H1 (cell line): ENCODE results near the gene GABRR3. TPM values are rescaled to one million over a fixed set of nuclear protein-coding genes. Genes with fewer than 3 reads are reported as not detected.

Source experiments
- BCL11A ChIP-seq, 2 experiments: IDR thresholded peaks; one replicate each; pipeline ENCODE4 v1.6.1; 2011; ENCODE audit warnings: low read depth in 2 of 2, low read length in 2 of 2, mild to moderate bottlenecking in 2 of 2
- JUND ChIP-seq: IDR thresholded peaks from 2 replicates; pipeline ENCODE4 v1.6.1; 2011; ENCODE audit warnings: mild to moderate bottlenecking, improper control_type of control experiment, low read length
- SIN3A ChIP-seq, 2 experiments: IDR thresholded peaks in 1 of 2; conservative IDR thresholded peaks in 1 of 2; 2 replicates each; pipeline ENCODE4 v1.6.1; 2011 to 2012; ENCODE audit warnings: low read length in 2 of 2, improper control_type of control experiment in 1 of 2, low read depth in 1 of 2, mild to moderate bottlenecking in 1 of 2
- SP4 ChIP-seq: IDR thresholded peaks from 2 replicates; pipeline ENCODE4 v1.6.1; 2012; ENCODE audit warnings: low read length, inconsistent platforms
- SUZ12 ChIP-seq: fragments of 200-600 bp; sonication (generic); IDR thresholded peaks from 2 replicates; pipeline ENCODE4 v1.6.1; 2012; ENCODE audit warnings: mild to moderate bottlenecking, inconsistent platforms, low read length, moderate library complexity, mixed read lengths
- TBP ChIP-seq: IDR thresholded peaks from 2 replicates; pipeline ENCODE4 v1.6.1; 2011; ENCODE audit warnings: low read depth, low read length, improper control_type of control experiment
- polyA plus RNA-seq, 7 experiments: library from polyadenylated mRNA; depleted of rRNA in 3 of 7; stranded (reverse) in 5 of 7; unstranded in 2 of 7; fragments of >200 nt in 5 of 7; fragments of 200-250 nt in 2 of 7; gene quantifications; 1 replicate in 5 of 7; 2 replicates in 1 of 7; 4 replicates in 1 of 7; pipeline versions ENCODE4 v1.2.1 to v1.2.3, GENCODE V29; 2011 to 2013; ENCODE audit warnings: missing spikeins in 2 of 7, mixed read lengths in 2 of 7
- total RNA-seq: library from RNA; stranded (reverse); fragmentation: NEBNext Ultra II Directional; extraction: Animal tissue kit (Norgen Biotek cat#: 25700); gene quantifications from 2 replicates; pipeline ENCODE4 v1.2.1, GENCODE V29; 2021
- TF ChIP-seq, protein P1 (sequence below): fragments of 300-600 bp; sonication (generic); IDR thresholded peaks from 2 replicates; pipeline ENCODE4 v1.7.1; 2012; ENCODE audit warnings: low read length, moderate library complexity, mild to moderate bottlenecking, inconsistent platforms; ENCODE audit not compliant: insufficient replicate concordance

The GABRR3 gene
- total and polyA plus RNA-seq, 2 of the 8 experiments (the other 6 are each of a cell fraction or from before 2014, with no cell fraction given), result not detected

DNA sequence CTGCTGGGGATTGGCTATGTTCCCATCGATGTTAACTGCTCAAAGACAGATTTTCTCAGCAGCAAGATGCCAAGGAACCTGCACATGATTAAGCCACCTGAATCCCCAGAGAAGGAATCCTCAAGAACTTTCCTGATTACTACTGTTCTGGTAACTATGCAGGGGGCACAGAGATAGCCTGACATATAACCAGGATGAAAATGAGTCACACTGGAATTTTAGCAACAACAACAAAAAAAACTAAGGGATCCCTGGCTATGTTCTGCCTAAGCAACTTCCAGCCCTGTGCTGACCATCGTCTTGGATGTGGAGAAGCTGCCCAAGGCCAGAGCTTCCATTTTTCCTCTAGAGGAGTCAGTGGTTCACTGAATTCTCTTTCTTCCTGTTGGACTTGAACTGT, 76.7 kb downstream of the GABRR3 start (continued):
- TF ChIP-seq, protein P1, sequence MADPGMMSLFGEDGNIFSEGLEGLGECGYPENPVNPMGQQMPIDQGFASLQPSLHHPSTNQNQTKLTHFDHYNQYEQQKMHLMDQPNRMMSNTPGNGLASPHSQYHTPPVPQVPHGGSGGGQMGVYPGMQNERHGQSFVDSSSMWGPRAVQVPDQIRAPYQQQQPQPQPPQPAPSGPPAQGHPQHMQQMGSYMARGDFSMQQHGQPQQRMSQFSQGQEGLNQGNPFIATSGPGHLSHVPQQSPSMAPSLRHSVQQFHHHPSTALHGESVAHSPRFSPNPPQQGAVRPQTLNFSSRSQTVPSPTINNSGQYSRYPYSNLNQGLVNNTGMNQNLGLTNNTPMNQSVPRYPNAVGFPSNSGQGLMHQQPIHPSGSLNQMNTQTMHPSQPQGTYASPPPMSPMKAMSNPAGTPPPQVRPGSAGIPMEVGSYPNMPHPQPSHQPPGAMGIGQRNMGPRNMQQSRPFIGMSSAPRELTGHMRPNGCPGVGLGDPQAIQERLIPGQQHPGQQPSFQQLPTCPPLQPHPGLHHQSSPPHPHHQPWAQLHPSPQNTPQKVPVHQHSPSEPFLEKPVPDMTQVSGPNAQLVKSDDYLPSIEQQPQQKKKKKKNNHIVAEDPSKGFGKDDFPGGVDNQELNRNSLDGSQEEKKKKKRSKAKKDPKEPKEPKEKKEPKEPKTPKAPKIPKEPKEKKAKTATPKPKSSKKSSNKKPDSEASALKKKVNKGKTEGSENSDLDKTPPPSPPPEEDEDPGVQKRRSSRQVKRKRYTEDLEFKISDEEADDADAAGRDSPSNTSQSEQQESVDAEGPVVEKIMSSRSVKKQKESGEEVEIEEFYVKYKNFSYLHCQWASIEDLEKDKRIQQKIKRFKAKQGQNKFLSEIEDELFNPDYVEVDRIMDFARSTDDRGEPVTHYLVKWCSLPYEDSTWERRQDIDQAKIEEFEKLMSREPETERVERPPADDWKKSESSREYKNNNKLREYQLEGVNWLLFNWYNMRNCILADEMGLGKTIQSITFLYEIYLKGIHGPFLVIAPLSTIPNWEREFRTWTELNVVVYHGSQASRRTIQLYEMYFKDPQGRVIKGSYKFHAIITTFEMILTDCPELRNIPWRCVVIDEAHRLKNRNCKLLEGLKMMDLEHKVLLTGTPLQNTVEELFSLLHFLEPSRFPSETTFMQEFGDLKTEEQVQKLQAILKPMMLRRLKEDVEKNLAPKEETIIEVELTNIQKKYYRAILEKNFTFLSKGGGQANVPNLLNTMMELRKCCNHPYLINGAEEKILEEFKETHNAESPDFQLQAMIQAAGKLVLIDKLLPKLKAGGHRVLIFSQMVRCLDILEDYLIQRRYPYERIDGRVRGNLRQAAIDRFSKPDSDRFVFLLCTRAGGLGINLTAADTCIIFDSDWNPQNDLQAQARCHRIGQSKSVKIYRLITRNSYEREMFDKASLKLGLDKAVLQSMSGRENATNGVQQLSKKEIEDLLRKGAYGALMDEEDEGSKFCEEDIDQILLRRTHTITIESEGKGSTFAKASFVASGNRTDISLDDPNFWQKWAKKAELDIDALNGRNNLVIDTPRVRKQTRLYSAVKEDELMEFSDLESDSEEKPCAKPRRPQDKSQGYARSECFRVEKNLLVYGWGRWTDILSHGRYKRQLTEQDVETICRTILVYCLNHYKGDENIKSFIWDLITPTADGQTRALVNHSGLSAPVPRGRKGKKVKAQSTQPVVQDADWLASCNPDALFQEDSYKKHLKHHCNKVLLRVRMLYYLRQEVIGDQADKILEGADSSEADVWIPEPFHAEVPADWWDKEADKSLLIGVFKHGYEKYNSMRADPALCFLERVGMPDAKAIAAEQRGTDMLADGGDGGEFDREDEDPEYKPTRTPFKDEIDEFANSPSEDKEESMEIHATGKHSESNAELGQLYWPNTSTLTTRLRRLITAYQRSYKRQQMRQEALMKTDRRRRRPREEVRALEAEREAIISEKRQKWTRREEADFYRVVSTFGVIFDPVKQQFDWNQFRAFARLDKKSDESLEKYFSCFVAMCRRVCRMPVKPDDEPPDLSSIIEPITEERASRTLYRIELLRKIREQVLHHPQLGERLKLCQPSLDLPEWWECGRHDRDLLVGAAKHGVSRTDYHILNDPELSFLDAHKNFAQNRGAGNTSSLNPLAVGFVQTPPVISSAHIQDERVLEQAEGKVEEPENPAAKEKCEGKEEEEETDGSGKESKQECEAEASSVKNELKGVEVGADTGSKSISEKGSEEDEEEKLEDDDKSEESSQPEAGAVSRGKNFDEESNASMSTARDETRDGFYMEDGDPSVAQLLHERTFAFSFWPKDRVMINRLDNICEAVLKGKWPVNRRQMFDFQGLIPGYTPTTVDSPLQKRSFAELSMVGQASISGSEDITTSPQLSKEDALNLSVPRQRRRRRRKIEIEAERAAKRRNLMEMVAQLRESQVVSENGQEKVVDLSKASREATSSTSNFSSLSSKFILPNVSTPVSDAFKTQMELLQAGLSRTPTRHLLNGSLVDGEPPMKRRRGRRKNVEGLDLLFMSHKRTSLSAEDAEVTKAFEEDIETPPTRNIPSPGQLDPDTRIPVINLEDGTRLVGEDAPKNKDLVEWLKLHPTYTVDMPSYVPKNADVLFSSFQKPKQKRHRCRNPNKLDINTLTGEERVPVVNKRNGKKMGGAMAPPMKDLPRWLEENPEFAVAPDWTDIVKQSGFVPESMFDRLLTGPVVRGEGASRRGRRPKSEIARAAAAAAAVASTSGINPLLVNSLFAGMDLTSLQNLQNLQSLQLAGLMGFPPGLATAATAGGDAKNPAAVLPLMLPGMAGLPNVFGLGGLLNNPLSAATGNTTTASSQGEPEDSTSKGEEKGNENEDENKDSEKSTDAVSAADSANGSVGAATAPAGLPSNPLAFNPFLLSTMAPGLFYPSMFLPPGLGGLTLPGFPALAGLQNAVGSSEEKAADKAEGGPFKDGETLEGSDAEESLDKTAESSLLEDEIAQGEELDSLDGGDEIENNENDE, result no peak
- TF ChIP-seq JUND (no peak), SP4 (no peak), BCL11A (IDR thresholded peaks at IDR 0.05; ENCODE audit: low read depth in 2 of 2, low read length in 2 of 2) (no peak), SUZ12 (no peak), SIN3A (conservative IDR thresholded peaks at IDR 0.05 in 1 of 2, IDR thresholded peaks at IDR 0.05 in 1 of 2; ENCODE audit: low read depth in 1 of 2, low read length in 2 of 2) (no peak), TBP (no peak)
- TF ChIP-seq, all 59 proteins: peak for 0
